Tibial nerve (tissue), 4 donors: Measurements from ENCODE around the gene CTNNAL1.

Experiments
- CTCF ChIP-seq, 5 experiments: fragments of 200-600 bp in 3 of 5; fragments of 450-650 bp in 2 of 5; sonication (generic) in 3 of 5; IDR thresholded peaks; one replicate each; pipeline ENCODE4 v1.5.1; 2016 to 2019; ENCODE audit warnings: antibody characterized with exemption in 5 of 5, mild to moderate bottlenecking in 3 of 5, moderate library complexity in 2 of 5
- EP300 ChIP-seq, 2 donors: sonication (generic); formaldehyde crosslinking; IDR thresholded peaks; one replicate each; pipeline ENCODE4 v1.6.1; 2017; ENCODE audit warnings: antibody characterized with exemption in 2 of 2, mild to moderate bottlenecking in 1 of 2
- POLR2A ChIP-seq, 2 donors: fragments of 450-650 bp; IDR thresholded peaks; one replicate each; pipeline ENCODE4 v1.6.1; 2017; ENCODE audit warnings: antibody characterized with exemption in 2 of 2, mild to moderate bottlenecking in 2 of 2, moderate library complexity in 2 of 2

GRCh38 chr9:109022873-109023272 lies 9.6 kb upstream of the CTNNAL1 start:
- TF ChIP-seq CTCF (IDR thresholded peaks at IDR 0.05) (no peak), POLR2A (IDR thresholded peaks at IDR 0.05) (no peak), EP300 (IDR thresholded peaks at IDR 0.05) (no peak)
